Keratinocyte (primary cell): ENCODE results near the gene STRN. TPM values are rescaled to one million over a fixed set of nuclear protein-coding genes. Genes with fewer than 3 reads are reported as not detected.

Experiments
- DNase-seq: peaks from one replicate; pipeline ENCODE4 v3.0.0-alpha.2; 2011; ENCODE audit warnings: low read depth, missing footprints, low spot score
- FAIRE-seq: peaks from 2 replicates; lab custom pipeline; 2011; peaks lifted over from hg19 to GRCh38; lab: Jason Lieb, UNC
- H2AFZ ChIP-seq: 2 replicates; pipeline ENCODE4 v1.6.0; 2012; ENCODE audit warnings: low read length, control low read depth, inconsistent platforms; ENCODE audit not compliant: control insufficient read depth
- H3K27ac ChIP-seq: 2 replicates; pipeline ENCODE4 v1.5.1; 2011; ENCODE audit warnings: low read length; ENCODE audit not compliant: control insufficient read depth, insufficient read depth
- H3K27me3 ChIP-seq: 3 replicates; pipeline ENCODE4 v1.6.0; 2011; ENCODE audit warnings: low read length; ENCODE audit not compliant: control insufficient read depth, insufficient read depth; ENCODE audit errors: extremely low read depth
- H3K36me3 ChIP-seq, 2 experiments: 2 replicates in 1 of 2; 3 replicates in 1 of 2; pipeline ENCODE4 v1.5.1; 2011; ENCODE audit warnings: low read length in 2 of 2, mild to moderate bottlenecking in 1 of 2; ENCODE audit not compliant: control insufficient read depth in 2 of 2, insufficient read depth in 2 of 2; ENCODE audit errors: extremely low read depth in 1 of 2
- H3K4me1 ChIP-seq: 3 replicates; pipeline ENCODE4 v1.5.1; 2011; ENCODE audit warnings: low read length; ENCODE audit not compliant: control insufficient read depth, insufficient read depth; ENCODE audit errors: extremely low read depth
- H3K4me2 ChIP-seq: 3 replicates; pipeline ENCODE4 v1.6.0; 2011; ENCODE audit warnings: low read depth, low read length; ENCODE audit not compliant: control insufficient read depth, insufficient read depth; ENCODE audit errors: extremely low read depth
- H3K4me3 ChIP-seq, 3 experiments: fragments of 200-600 bp in 1 of 3; sonication (generic) in 1 of 3; 2 replicates in 2 of 3; 3 replicates in 1 of 3; pipeline ENCODE4 v1.5.1; 2011 to 2016; ENCODE audit warnings: low read length in 3 of 3, mild to moderate bottlenecking in 3 of 3, control low read depth in 2 of 3, inconsistent platforms in 1 of 3, low read depth in 1 of 3, mixed read lengths in 1 of 3, mixed run types in 1 of 3, moderate library complexity in 1 of 3; ENCODE audit not compliant: control insufficient read depth in 2 of 3, insufficient read depth in 2 of 3; ENCODE audit errors: extremely low read depth in 1 of 3
- H3K79me2 ChIP-seq: 2 replicates; pipeline ENCODE4 v1.6.0; 2012; ENCODE audit warnings: low read length; ENCODE audit not compliant: control insufficient read depth, insufficient read depth
- H3K9ac ChIP-seq: 3 replicates; pipeline ENCODE4 v1.6.0; 2011; ENCODE audit warnings: low read length; ENCODE audit not compliant: control insufficient read depth, insufficient read depth; ENCODE audit errors: extremely low read depth
- H3K9me1 ChIP-seq: 3 replicates; pipeline ENCODE4 v1.6.0; 2011; ENCODE audit warnings: low read length; ENCODE audit not compliant: control insufficient read depth, insufficient read depth; ENCODE audit errors: extremely low read depth
- H3K9me3 ChIP-seq: 2 replicates; pipeline ENCODE4 v1.5.1; 2012; ENCODE audit warnings: low read depth, low read length; ENCODE audit not compliant: control insufficient read depth
- H4K20me1 ChIP-seq: 3 replicates; pipeline ENCODE4 v1.6.0; 2011; ENCODE audit warnings: low read length; ENCODE audit not compliant: control insufficient read depth, insufficient read depth; ENCODE audit errors: extremely low read depth
- EZH2 ChIP-seq: IDR thresholded peaks from one replicate; pipeline ENCODE4 v1.6.1; 2012; ENCODE audit warnings: inconsistent platforms, mild to moderate bottlenecking, low read length, moderate library complexity
- dilution Hi-C: fragments of 300-500 bp; cut with MboI; formaldehyde crosslinking; loops from one replicate; pipeline ENCODE4 v1.7.0; 2020; ENCODE audit warnings: low sequenced_read_pairs; ENCODE audit not compliant: extremely low pct_ligation_motif_present
- polyA plus RNA-seq, 5 experiments: library from polyadenylated mRNA; depleted of rRNA in 3 of 5; stranded (reverse) in 3 of 5; stranded (forward) in 1 of 5; unstranded in 1 of 5; fragments of >200 nt; gene quantifications; 1 replicate in 1 of 5; 2 replicates in 3 of 5; 3 replicates in 1 of 5; pipeline versions ENCODE4 v1.2.1 to v1.2.3, GENCODE V29; 2011 to 2012; ENCODE audit warnings: missing spikeins in 2 of 5, low read depth in 1 of 5, low replicate concordance in 1 of 5
- TF ChIP-seq, protein P1 (sequence below), 3 experiments: IDR thresholded peaks in 1 of 3; conservative IDR thresholded peaks in 1 of 3; optimal IDR thresholded peaks in 1 of 3; 2 replicates in 2 of 3; 3 replicates in 1 of 3; pipeline versions ENCODE3 to v1.5.1; 2011; ENCODE audit warnings: low read length in 3 of 3, mild to moderate bottlenecking in 3 of 3, moderate library complexity in 2 of 3, control low read depth in 1 of 3, inconsistent platforms in 1 of 3; ENCODE audit not compliant: insufficient read depth in 2 of 3; ENCODE audit errors: extremely low read depth in 1 of 3

The STRN gene
- polyA plus RNA-seq, 1 donor (not counting 4 experiments of a cell fraction or from before 2014, with no cell fraction given): 29.3 TPM

DNA sequence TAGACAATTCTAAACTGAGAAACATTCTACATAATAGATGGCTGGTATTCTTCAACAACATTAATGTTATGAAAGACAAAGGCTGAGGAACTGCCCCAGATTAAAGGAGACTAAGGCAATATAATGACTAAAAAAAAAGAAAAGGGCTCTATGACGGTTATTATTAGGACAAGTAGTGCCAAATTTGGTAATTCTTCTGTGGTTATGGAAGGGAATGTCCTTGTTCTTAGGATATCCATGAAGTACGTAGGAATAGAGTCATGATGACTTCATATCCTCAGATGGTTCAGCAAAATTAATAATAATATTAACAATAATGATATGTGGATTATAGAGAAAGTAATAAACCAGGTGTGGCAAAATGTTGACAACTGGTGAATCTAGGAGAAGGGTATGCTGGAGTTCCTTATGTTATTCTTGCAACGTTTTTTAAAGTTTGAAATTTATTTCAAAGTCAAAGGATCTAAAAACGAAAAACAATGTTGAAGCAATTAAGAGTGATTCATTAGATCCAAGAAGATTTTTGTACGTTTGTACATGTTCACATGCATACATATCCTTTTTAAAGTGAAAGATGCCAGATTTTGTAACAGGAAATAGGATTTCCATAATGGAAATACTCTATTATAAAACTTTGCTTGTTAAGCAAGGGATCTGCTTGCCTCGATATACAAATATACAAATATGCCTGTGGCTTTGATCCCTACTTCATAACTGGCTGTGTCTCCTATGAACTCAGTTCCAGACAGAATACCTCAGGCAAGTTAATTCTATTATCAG, 27.7 kb upstream of the STRN start:
- dilution Hi-C loops: no loop called here
- FAIRE-seq: no peak
- no peak overlapping the region for H3K4me2 ChIP-seq

GRCh38 chr2:36988008-36988407, 21.7 kb upstream of the STRN start:
- dilution Hi-C loops: no loop called here
- Histone ChIP-seq H3K4me1 (no peaks in the 10 kb centered on the region), H3K9me1 (no peaks in the 10 kb centered on the region), H3K9ac (no peak overlapping the region), H3K4me3 (no peak overlapping the region), H3K79me2 (no peaks in the 10 kb centered on the region), H3K9me3 (no peaks in the 10 kb centered on the region), H2AFZ (no peak overlapping the region), H3K36me3 (no peaks in the 10 kb centered on the region), H3K27me3 (no peaks in the 10 kb centered on the region), H3K4me2 (no peak overlapping the region), H3K27ac (no peak overlapping the region), H4K20me1 (no peaks in the 10 kb centered on the region)
- DNase-seq: no peak
- FAIRE-seq: no peak
- TF ChIP-seq, protein P1, sequence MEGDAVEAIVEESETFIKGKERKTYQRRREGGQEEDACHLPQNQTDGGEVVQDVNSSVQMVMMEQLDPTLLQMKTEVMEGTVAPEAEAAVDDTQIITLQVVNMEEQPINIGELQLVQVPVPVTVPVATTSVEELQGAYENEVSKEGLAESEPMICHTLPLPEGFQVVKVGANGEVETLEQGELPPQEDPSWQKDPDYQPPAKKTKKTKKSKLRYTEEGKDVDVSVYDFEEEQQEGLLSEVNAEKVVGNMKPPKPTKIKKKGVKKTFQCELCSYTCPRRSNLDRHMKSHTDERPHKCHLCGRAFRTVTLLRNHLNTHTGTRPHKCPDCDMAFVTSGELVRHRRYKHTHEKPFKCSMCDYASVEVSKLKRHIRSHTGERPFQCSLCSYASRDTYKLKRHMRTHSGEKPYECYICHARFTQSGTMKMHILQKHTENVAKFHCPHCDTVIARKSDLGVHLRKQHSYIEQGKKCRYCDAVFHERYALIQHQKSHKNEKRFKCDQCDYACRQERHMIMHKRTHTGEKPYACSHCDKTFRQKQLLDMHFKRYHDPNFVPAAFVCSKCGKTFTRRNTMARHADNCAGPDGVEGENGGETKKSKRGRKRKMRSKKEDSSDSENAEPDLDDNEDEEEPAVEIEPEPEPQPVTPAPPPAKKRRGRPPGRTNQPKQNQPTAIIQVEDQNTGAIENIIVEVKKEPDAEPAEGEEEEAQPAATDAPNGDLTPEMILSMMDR (optimal IDR thresholded peaks at IDR 0.05 in 1 of 3, IDR thresholded peaks at IDR 0.05 in 1 of 3, conservative IDR thresholded peaks at IDR 0.05 in 1 of 3; ENCODE audit: extremely low read depth in 1 of 3, insufficient read depth in 2 of 3, low read length in 3 of 3): no peak
- no peak for TF ChIP-seq EZH2

More for the DNA sequence above, 27.7 kb upstream of the STRN start:
- no peaks in the 10 kb centered on the region for H3K9me1 ChIP-seq
- no peaks in the 10 kb centered on the region for H3K36me3 ChIP-seq
- H3K79me2 ChIP-seq: no peaks in the 10 kb centered on the region
- no peaks in the 10 kb centered on the region for H4K20me1 ChIP-seq
- H3K9ac ChIP-seq: no peak overlapping the region
- no peak overlapping the region for H3K4me3 ChIP-seq
- TF ChIP-seq, protein P1 (optimal IDR thresholded peaks at IDR 0.05 in 1 of 3, IDR thresholded peaks at IDR 0.05 in 1 of 3, conservative IDR thresholded peaks at IDR 0.05 in 1 of 3; ENCODE audit: extremely low read depth in 1 of 3, insufficient read depth in 2 of 3, low read length in 3 of 3): no peak
- TF ChIP-seq EZH2: no peak
- H3K27me3 ChIP-seq: no peaks in the 10 kb centered on the region
- no peak for DNase-seq
- no peaks in the 10 kb centered on the region for H3K4me1 ChIP-seq
- H2AFZ ChIP-seq: no peak overlapping the region
- no peak overlapping the region for H3K27ac ChIP-seq
- H3K9me3 ChIP-seq: no peaks in the 10 kb centered on the region
